ENCODE results near the gene PIK3CG. TPM values are rescaled to one million over a fixed set of nuclear protein-coding genes. Genes with fewer than 3 reads are reported as not detected.
"Not testable (repeated sequence)": the region's sequence is repeated elsewhere in the genome, so short reads cannot be mapped to it uniquely, and the experiment has no call there.

The PIK3CG gene
- total RNA-seq, 4 donors from 2014 or later: 2.0 to 3.2 (median 2.4) TPM

- 73 to 80% methylated on average over 4 of the region's 4 CpGs for WGBS, 2 donors
- no peak for TF ChIP-seq POLR2A (IDR thresholded peaks at IDR 0.05)
- TF ChIP-seq CTCF (IDR thresholded peaks at IDR 0.05): no peak
- no peak for DNase-seq (ENCODE audit: low spot score in 2 of 2)
- no peak overlapping the region for H3K4me3 ChIP-seq (ENCODE audit: low read depth, poor library complexity, severe bottlenecking)
- intact Hi-C loops (cut with DNase I; ENCODE audit: low total_unique reads): no loop called here
Observed at GRCh38 chr7:106895246-106895864, 30.3 kb downstream of the PIK3CG start.

- WGBS, 2 donors: 85 to 89% methylated on average over 3 of the region's 3 CpGs
- TF ChIP-seq CTCF (IDR thresholded peaks at IDR 0.05): no peak
- no peak for TF ChIP-seq POLR2A (IDR thresholded peaks at IDR 0.05)
- intact Hi-C loops (cut with DNase I; ENCODE audit: low total_unique reads): no loop called here
- H3K4me3 ChIP-seq (ENCODE audit: low read depth, poor library complexity, severe bottlenecking): no peak overlapping the region
- DNase-seq (ENCODE audit: low spot score in 2 of 2): no peak
Observed at GRCh38 chr7:106896231-106896630, 31.1 kb downstream of the PIK3CG start.

GRCh38 chr7:106897553-106897952 is 32.5 kb downstream of the PIK3CG start:
- 93% methylated on average over 3 of the region's 3 CpGs for WGBS, 2 donors
- intact Hi-C loops (cut with DNase I; ENCODE audit: low total_unique reads); DNase-seq (ENCODE audit: low spot score in 2 of 2); H3K4me3 ChIP-seq (ENCODE audit: low read depth, poor library complexity, severe bottlenecking): not testable (repeated sequence)

GRCh38 chr7:106898967-106899366 is 33.9 kb downstream of the PIK3CG start:
- DNase-seq (ENCODE audit: low spot score in 2 of 2); intact Hi-C loops (cut with DNase I; ENCODE audit: low total_unique reads); H3K4me3 ChIP-seq (ENCODE audit: low read depth, poor library complexity, severe bottlenecking): not testable (repeated sequence)
- 87 to 93% methylated on average over 2 of the region's 2 CpGs for WGBS, 2 donors

GRCh38 chr7:106901828-106902441 is 36.9 kb downstream of the PIK3CG start:
- 78 to 81% methylated on average over 4 of the region's 4 CpGs for WGBS, 2 donors
- DNase-seq (ENCODE audit: low spot score in 2 of 2): no peak
- TF ChIP-seq POLR2A (IDR thresholded peaks at IDR 0.05) (no peak), CTCF (IDR thresholded peaks at IDR 0.05) (no peak)

GRCh38 chr7:106905734-106906133 is 40.7 kb downstream of the PIK3CG start:
- intact Hi-C loops (cut with DNase I; ENCODE audit: low total_unique reads): no loop called here

More at GRCh38 chr7:106901828-106902441, 36.9 kb downstream of the PIK3CG start:
- intact Hi-C loops (cut with DNase I; ENCODE audit: low total_unique reads): no loop called here
- H3K4me3 ChIP-seq (ENCODE audit: low read depth, poor library complexity, severe bottlenecking): no peak overlapping the region

More at GRCh38 chr7:106905734-106906133, 40.7 kb downstream of the PIK3CG start:
- 41 to 52% methylated on average over 3 of the region's 3 CpGs for WGBS, 2 donors
- no peak overlapping the region for H3K4me3 ChIP-seq (ENCODE audit: low read depth, poor library complexity, severe bottlenecking)
- DNase-seq (ENCODE audit: low spot score in 2 of 2): no peak
- TF ChIP-seq POLR2A (IDR thresholded peaks at IDR 0.05) (no peak), CTCF (IDR thresholded peaks at IDR 0.05) (no peak)
